Stimulated activated CD4-positive, alpha-beta T cell treated with anti-CD3 and anti-CD28 coated beads, Interleukin-2, amount 100 ng/mL, for 48 hours (primary cell): ENCODE data around the gene VAMP3.
"Not testable (repeated sequence)": the region's sequence is repeated elsewhere in the genome, so short reads cannot be mapped to it uniquely, and the experiment has no call there.

ENCODE experiments used
- DNase-seq, 2 donors: peaks; one replicate each; pipeline ENCODE4 v3.0.0-alpha.2; 2020

Gene VAMP3

GRCh38 chr1:7769673-7770412, 1.3 kb upstream of the VAMP3 start:
- DNase-seq, result no peak

GRCh38 chr1:7770669-7770996, 463 bp upstream of the VAMP3 start:
- no peak for DNase-seq

DNA sequence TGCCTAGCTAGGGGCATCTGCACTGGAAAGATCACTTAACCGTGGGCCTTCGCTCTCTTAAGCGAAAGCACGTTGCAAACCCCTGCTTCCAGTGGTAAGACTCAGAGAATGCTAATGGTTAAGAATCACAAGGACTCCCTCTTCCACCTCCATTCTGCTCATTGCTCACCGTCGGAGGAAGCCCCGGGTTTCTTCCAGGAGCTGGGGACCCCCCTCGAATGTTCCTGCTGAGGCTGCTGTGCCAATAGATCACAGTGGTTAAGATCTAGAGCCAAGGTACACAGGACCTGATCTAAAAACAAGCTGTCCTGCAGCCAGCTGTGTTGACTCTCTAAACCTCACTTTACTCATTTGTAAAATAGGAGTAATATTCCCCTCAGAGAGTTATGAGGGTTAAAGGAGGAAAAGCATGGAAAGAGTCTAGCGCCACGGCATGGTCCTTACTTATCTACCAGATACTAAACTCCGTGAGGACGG, 765 bp downstream of the VAMP3 start:
- DNase-seq, result no peak

DNA sequence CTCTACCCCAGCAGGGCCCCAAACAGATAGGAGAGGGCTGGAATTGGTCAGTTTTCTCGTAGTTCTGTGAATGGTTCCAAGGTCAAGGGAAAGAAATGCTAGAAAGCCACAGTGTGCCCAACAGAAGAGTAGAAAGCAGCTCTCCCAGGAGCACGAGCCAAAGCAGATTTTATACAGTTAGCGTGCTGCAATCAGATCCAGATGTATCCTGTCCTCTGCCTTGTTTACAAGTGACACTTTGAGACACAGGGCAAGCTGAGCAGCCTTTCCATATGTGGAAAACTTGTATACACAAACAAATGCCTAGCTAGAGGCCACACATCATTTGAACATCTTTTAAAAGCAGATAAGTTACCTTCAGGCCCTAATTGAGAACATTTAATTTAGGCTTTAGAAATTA, 6.5 kb downstream of the VAMP3 start:
- DNase-seq, result no peak

DNA sequence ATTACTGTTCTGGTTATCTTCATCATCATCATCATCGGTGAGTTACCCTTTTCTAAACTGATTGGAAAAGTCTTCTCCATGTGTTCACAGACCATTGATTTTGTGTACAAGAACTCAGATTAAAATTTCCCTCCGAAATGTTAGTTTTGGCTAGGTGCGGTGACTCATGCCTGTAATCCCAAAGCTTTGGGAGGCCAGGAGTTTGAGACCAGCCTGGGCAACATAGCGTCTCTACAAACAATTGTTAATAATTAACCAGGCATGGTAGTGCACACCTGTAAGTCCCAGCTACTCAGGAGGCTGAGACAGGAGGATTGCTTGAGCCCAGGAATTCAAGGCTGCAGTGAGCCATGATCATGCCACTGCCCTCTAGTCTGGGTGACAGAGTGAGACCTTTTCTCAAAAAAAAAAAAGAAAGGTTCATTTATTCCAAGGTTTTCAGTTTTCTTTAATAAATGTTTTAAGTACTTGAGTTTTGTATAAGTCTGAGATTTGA, 7.1 kb downstream of the VAMP3 start:
- DNase-seq, result no peak

GRCh38 chr1:7780976-7781375, 9.9 kb downstream of the VAMP3 start:
- DNase-seq, result no peak

DNA sequence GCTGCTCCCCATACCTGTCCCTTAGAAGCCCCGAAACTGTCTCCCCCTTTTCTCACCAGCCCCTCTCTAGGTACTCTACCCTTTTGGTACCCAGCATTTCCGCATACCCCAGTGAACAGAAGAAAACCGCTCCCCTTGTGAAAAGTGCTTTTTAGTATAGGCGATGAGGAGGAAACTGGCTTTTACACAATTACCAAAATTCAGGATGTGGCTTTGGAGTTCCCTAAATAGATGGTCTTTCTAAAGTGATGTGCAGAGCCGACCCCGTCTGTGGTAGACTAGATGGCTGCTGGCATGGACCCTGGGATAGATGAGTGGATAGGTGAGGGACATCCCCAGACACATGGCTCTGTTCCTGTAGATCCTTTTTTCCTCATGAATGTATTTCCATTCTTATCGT, 10.4 kb downstream of the VAMP3 start:
- DNase-seq, result no peak

DNA sequence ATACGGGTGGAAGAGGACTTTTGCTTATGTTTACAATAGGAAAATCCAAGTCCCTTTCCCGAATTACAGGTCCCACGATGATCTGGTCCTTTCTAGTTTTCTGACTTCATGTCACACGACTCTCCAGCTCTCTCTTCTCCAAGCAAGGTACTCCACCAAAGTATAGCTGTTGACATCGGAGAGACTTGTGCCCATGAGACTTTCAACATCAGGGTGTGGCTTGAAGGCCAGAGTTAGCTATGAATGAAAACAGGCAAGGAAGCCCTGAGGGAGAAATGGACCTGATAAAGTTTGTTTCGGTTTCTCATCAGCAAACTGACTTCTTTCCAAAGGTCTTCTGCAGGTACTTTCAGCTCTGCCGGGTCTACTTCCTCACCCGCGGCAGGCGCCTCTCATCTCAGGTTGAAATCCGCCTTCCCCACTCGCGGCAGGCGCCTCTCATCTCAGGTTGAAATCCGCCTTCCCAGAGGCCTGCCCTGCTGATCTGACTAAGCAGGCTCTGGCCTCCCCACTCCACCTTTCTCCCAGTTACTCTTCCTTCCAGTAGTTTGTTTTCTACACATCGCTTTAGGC, 10.9 kb downstream of the VAMP3 start:
- no peak for DNase-seq

- DNase-seq, result peak in 1 of 2 donors; percentile 15
These were observed 12.1 kb downstream of the VAMP3 start for GRCh38 chr1:7783178-7783711.

- DNase-seq, result peak; percentile 83 to 86
These were observed 12.9 kb downstream of the VAMP3 start, which contains the start of gene PER3 for GRCh38 chr1:7783826-7784491. Gene PER3 (plus strand): TSS chr1:7784291. CDS start chr1:7784878, 587 bp downstream.

GRCh38 chr1:7784492-7785071, 13.5 kb downstream of the VAMP3 start:
- DNase-seq, result no peak

DNA sequence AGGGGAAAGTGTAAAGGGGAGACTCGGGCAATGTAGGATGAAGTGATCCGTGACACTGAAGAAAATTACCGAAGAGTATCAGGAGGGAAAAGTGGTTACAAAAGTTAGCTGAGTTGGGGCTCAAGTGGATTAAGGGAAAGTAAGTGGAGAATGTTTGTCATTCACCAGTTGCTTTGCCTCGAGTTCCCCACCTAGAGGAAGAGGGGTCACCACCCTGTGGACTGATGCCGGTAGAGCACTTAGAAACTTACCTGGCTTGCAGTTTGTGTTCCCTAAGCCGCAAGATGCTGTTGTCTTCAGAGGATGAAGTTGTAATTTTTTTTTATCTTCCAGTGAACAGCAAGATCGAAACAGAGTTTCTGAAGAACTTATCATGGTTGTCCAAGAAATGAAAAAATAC, 14.0 kb downstream of the VAMP3 start:
- DNase-seq, result no peak

- DNase-seq, result no peak
These were observed 15.7 kb downstream of the VAMP3 start for GRCh38 chr1:7786795-7787194.

DNA sequence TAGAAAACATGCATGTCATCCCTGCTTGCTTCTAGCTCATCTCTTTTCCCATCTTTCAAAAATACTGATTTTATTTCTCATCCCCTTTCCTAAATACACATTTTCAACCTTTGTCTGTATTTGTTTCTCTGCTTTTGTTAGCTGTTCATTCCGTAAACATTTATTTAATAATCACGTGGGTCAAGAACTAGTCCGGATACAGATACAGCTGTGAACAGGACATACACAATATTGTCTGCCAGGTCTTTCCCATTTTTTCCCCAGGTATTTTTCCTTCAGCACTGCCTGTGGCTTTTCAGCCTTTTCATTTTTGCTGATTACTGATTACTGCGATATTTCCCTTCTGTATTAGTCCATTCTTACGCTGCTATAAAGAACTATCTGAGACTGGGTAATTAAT, 18.7 kb downstream of the VAMP3 start:
- no peak for DNase-seq

DNA sequence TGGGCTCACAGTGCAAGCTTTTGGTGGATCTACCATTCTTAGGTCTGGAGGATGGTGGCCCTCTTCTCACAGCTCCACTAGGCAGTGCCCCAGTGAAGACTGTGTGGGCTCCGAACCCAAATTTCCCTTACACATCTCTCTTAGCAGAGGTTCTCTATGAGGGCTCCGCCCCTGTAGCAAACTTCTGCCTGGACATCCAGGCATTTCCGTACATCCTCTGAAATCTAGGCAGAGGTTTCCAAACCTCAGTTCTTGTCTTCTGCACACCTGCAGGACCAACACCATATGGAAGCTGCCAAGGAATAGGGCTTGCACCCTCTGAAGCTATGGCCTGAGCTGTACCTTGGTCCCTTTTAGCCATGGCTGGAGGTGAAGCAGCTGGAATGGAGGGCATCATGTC, 19.9 kb downstream of the VAMP3 start:
- not testable (repeated sequence) for DNase-seq

DNA sequence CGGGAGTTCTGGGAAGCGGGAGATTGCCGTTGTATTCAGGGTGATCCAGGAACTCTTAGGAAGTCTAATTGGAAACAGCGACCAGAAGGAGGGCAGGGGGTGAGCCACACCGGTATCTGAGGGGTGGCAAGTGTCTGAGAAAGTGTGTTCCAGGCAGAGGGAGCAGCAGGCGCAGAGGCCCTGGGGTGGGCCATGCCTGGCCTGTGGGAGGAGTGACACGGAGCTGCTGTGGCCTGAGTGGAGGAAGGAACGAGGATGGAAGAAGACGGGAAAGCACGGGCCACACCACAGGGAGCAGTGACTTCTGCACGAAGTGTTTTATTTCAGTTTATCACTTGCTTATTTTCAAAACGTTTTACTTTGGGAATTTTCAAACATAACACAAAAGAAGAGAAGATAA, 24.3 kb downstream of the VAMP3 start:
- no peak for DNase-seq

GRCh38 chr1:7805460-7805859, 34.4 kb downstream of the VAMP3 start:
- DNase-seq, result no peak

DNA sequence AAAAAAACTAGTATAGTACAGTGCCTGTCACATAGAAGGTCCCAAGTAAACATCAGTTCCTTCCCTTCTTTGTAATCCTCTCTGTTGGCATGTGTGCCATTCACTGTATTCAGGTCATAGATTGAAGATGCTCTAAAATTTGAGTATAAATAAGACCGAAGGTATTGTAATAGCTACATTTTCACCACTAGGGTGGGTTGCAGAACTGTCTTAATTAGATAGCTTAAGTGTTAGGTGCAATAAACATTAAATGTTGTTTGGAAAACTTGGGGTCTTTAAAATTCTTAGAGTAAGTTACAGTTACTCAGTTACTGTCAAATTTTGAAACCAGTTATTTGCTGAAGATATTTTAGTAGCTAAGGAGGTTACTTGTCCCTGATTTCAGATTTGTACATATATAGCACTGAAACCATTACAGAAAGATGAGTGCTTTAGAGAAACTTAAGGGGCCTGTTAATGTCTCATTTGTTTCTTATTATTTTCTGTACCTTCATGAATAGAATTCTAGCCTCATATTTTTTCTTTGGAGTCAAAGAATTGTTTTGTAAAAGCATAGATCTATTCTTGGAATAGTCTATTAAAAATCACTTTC, 37.3 kb downstream of the VAMP3 start:
- no peak for DNase-seq

- DNase-seq, result no peak
These were observed 38.6 kb downstream of the VAMP3 start for GRCh38 chr1:7809742-7810141.

DNA sequence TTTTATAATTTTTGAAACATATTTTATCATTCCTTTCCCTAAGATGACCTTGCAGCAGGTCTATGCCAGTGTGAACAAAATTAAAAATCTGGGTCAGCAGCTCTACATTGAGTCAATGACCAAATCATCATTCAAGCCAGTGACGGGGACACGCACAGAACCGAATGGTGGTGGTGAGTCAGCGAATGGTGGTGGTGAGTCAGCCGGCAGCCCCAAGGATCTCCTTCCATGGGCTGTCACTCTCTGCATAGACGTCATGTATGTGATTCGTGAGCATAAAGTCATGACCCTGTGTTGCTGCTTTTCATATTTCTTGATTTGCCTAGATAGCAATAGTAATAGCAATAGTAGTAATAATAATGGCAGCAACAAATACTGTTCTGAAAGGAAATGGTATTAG, 39.3 kb downstream of the VAMP3 start:
- DNase-seq, result peak; percentile 26 to 27

GRCh38 chr1:7811476-7811875, 40.4 kb downstream of the VAMP3 start:
- DNase-seq, result no peak

DNA sequence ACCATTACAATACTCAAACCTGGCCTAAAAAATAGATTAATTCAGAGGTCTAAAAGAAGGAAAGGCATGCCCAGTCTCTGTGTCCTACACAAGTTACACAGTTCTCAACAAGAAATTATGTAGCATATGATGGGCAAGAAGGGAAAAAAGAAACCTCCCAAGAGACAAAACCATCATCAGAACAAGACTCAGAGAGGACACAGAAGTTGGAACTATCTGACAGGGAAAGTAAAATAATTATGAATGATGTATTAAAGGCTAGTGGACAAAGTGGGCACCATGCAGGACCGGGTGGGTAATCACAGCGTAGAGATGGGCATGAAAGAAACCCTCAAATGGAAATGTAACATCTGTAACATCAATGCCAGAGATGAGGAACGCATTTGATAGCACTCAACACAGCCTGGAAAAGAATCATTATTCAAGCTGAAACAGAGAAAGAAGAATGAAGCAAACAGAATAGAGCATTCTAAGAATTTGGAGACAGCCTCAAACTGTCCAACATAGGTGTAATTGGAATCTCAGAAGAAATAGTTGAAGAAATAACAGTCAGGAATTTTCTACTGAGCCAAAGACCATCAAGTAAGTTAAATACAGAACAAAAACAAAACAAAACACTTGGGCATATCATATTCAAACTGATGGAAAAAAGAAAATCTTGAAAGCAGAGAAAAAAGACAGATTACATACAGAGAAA, 42.7 kb downstream of the VAMP3 start:
- no peak for DNase-seq
